NK-92 (cell line): Measurements from ENCODE around the gene DOCK11.
"Not testable (repeated sequence)": the region's sequence is repeated elsewhere in the genome, so short reads cannot be mapped to it uniquely, and the experiment has no call there.

Experiments used
- DNase-seq: peaks from one replicate; lab custom pipeline; 2025; ENCODE audit not compliant: unreplicated experiment; lab: John Stamatoyannopoulos, UW

The DOCK11 gene

GRCh38 chrX:118566359-118566758 is 70.7 kb downstream of the DOCK11 start:
- DNase-seq = no peak

- no peak for DNase-seq
These were observed 74.1 kb downstream of the DOCK11 start for GRCh38 chrX:118569676-118570075.

GRCh38 chrX:118570209-118570608 is 74.6 kb downstream of the DOCK11 start:
- no peak for DNase-seq

- DNase-seq = no peak
These were observed 76.2 kb downstream of the DOCK11 start for GRCh38 chrX:118571836-118572235.

GRCh38 chrX:118574666-118575065 is 79.1 kb downstream of the DOCK11 start:
- DNase-seq = no peak

- no peak for DNase-seq
These were observed 81.4 kb downstream of the DOCK11 start for GRCh38 chrX:118577041-118577440.

- DNase-seq = no peak
These were observed 83.8 kb downstream of the DOCK11 start for GRCh38 chrX:118579417-118579816.

- DNase-seq = not testable (repeated sequence)
These were observed 87.3 kb downstream of the DOCK11 start for GRCh38 chrX:118582926-118583325.

- DNase-seq = no peak
These were observed 88.2 kb downstream of the DOCK11 start for GRCh38 chrX:118583781-118584180.

- DNase-seq = no peak
These were observed 89.7 kb downstream of the DOCK11 start for GRCh38 chrX:118585296-118585695.

GRCh38 chrX:118586206-118586605 is 90.6 kb downstream of the DOCK11 start:
- not testable (repeated sequence) for DNase-seq

GRCh38 chrX:118588715-118589114 is 93.1 kb downstream of the DOCK11 start:
- DNase-seq = no peak

- no peak for DNase-seq
These were observed 93.6 kb downstream of the DOCK11 start for GRCh38 chrX:118589227-118589626.

- no peak for DNase-seq
These were observed 97.8 kb downstream of the DOCK11 start for GRCh38 chrX:118593407-118593806.

GRCh38 chrX:118594697-118595420 is 99.2 kb downstream of the DOCK11 start:
- DNase-seq = no peak

- DNase-seq = no peak
These were observed 100.0 kb downstream of the DOCK11 start for GRCh38 chrX:118595501-118596042.

- DNase-seq = no peak
These were observed 100.8 kb downstream of the DOCK11 start for GRCh38 chrX:118596390-118596789.

- DNase-seq = no peak
These were observed 108.4 kb downstream of the DOCK11 start for GRCh38 chrX:118603981-118604380.

GRCh38 chrX:118612290-118612689 is 116.7 kb downstream of the DOCK11 start:
- no peak for DNase-seq

GRCh38 chrX:118614150-118614549 is 118.5 kb downstream of the DOCK11 start:
- no peak for DNase-seq

GRCh38 chrX:118615141-118615540 is 119.5 kb downstream of the DOCK11 start:
- DNase-seq = no peak

- DNase-seq = no peak
These were observed 125.6 kb downstream of the DOCK11 start for GRCh38 chrX:118621081-118621759.
